ENCODE data around the gene TMEM17.
A peak's percentile ranks its signal among the peaks of the same experiment; 100 is the strongest.

Gene TMEM17

DNA sequence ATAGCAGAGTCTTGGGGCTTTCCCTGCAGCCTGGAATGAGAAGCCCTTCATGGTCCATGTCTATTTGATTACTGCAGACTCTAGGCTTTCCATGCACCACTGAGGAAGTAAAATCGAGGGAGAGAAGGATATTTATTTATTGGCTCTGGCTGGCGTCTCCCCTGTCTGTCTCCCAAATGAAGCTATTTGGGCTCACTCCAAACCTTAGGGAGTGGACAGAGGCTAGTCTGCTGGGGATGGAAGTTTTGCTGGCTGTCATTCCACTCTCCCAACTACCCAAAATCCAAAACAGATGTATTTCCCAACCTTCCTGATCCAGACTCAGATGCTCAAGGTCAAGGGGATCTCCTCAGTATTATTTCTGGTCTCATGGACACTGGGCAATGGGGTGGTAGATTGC, 33.7 kb downstream of the TMEM17 start:
- no peak for DNase-seq (ENCODE audit: low spot score)

GRCh38 chr2:62471816-62472215, 34.2 kb downstream of the TMEM17 start:
- no peak for DNase-seq (ENCODE audit: low spot score)

DNA sequence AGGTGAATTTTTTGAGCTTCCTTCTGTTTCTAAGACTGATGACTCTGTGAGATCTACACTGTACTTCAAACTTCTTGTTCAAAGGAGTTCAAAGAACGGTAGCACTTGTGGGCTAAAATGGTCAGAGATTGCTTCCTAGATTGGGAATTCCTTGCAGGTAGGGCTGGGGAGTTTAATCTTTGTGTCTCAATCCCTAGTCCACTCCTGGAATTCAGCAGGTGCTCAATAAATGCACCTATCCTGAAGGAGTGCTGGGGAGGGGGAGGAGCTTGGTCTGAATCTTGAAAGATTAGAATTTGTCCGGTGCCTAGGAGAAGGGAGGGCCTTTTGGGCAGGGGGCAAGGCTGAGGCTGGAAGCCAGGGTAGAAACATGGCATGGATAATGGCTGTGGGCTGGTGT, 34.6 kb downstream of the TMEM17 start:
- no peak for DNase-seq (ENCODE audit: low spot score)

DNA sequence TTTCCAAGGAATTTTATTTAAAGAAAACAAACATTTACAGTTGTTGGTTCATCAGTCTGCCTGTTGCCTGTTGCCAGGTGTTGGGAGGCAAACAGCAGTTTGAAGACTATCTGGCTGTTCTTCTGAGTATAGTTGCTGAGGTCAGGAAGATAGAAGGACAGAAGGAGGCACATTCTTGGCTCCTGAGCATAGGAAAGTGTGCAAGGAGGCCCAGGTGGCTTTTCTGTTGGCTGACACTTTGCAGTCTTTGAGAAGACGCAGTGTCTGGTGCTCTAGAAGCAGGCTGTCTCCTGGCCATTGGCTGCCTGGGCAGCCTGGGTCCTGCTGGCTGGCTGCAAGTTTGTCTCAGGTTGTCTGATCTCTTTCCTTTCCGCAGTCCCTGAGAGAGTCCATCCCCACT, 36.4 kb downstream of the TMEM17 start:
- no peak for DNase-seq (ENCODE audit: low spot score)

GRCh38 chr2:62469114-62469513, 36.9 kb downstream of the TMEM17 start:
- no peak for DNase-seq (ENCODE audit: low spot score)

DNA sequence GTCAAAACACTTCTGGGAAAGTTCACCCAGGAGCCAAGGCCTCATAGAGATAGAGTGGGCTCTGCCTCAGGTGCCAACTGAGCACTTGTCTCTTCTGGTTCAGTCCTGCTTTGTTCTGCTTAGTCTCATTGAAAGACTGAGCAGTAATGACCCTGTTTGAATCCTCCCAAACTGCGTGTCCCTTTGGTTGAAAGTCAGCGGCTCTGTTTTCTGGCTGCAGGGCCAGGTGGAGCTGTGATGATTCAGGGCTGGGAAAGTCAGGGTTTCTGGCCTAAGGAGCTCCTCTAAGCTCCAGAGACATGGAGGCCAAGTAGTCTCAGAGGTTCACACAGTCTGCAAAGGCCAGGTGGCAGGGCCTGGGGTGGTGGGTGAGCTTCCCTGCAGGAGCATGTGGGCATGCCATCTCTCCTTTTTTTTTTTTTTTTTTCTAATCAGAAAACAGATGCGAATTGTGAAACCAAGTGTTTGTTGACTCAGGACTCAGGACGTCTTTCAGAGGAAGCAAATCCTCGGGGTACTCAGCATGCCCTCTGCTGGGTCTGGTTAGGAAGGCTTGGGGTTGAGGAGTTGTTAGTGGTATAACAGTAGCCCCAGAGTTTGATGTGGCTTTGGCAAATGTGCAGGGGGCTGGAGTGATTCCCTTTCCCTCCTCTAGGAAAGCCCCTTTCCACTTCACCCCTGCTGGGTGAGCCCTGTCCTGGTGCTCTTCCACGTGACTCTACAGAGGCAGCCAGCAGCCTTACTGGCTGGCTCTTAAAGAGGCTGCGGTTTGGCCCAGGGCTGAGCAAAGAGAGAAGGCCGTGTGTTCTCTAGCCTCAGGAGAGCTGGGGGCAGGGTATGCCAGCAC, 38.3 kb downstream of the TMEM17 start:
- no peak for DNase-seq (ENCODE audit: low spot score)

GRCh38 chr2:62467100-62467474, 38.9 kb downstream of the TMEM17 start:
- DNase-seq (ENCODE audit: low spot score), result no peak

- no peak for DNase-seq (ENCODE audit: low spot score)
Observed at GRCh38 chr2:62466503-62466854, 39.5 kb downstream of the TMEM17 start.

DNA sequence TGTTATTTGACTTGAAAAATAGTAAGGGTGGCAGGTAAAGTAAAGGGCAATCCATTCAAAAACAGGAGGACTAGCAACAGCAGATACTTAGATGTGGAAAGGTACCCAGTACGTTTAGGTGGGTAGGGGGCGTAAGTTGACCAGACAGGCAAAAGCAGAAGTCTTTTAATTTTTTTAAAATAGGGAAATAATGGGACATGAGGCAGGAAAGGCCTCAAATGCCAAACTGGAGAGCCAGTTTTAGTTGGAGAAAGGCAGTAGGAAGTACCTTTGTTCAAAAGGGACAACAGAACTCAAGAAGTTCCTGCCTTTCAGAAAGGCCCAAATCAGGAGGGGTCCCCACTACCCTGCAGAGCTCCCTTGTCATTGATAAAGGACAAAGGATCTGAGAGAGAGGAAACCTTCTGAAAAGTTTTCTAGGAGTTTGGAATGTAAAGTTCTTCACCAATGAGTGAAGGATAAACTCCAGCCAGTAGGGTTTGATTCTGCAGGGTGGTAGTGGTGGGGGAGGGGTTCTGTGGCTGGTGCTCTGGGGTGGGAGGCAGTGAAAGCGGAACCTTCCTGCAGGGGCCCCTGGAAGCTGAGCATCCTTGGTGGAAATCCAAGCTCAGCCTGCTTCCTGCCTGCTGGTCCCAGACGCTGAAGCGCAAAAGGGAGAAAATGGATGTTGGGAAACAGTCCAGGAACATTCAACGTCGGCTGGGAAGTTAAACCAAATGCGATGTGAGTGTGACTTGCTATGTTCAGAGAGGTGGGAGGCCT, 40.1 kb downstream of the TMEM17 start:
- no peak for DNase-seq (ENCODE audit: low spot score)

GRCh38 chr2:62465039-62465740, 40.8 kb downstream of the TMEM17 start:
- DNase-seq (ENCODE audit: low spot score), result no peak

DNA sequence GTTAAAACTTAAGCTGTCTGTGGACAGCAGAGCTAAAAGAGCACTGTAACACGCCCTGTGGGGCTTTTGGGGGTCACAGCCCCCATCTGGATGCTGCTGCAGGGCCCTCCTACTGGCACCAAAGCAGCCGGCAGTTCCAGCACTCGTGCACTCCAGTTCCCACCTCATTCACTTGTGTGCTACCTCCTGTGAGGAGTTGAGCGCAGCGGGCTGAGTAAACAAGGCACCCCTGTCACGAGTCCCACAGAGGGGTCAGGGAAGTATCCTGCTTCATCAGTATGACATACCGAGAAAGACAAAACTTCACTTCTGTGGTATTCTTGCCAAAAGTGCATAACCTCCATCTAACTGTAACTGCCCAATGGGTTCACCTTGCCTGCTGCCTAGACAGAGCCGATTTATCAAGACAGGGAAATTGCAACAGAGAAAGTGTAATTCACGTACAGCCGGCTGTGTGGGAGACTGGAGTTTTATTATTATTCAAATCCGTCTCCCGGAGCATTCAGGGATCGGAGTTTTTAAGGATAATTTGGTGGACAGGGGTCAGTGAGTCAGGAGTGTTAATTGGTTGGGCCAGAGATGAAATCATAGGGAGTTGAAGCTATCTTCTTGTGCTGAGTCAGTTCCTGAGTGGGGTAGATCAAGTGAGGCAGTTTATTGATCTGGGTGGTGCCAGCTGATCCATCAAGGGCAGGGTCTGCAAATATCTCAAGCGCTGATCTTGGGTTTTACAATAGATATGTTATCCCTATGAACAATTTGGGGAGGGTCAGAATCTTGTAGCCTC, 41.6 kb downstream of the TMEM17 start:
- DNase-seq (ENCODE audit: low spot score), result no peak

DNA sequence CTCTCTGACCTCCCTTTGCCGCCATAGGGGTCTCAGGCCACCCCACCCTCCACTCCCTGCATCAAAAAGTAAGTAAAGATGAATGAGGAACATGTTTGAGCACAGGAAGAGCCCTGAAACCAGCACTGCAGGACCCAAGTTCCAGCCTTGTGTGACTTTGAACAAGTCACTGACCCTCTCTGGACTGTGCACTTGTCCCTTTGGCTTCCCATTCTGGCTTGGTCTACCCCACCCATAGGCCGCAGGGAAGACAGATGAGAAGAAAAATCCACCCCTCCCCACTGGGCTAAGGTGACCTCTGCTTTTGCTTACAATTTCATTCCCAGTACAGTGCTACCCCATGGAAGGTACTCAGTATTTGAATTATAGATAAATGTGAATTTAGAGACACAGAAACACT, 43.8 kb downstream of the TMEM17 start:
- DNase-seq (ENCODE audit: low spot score), result no peak

DNA sequence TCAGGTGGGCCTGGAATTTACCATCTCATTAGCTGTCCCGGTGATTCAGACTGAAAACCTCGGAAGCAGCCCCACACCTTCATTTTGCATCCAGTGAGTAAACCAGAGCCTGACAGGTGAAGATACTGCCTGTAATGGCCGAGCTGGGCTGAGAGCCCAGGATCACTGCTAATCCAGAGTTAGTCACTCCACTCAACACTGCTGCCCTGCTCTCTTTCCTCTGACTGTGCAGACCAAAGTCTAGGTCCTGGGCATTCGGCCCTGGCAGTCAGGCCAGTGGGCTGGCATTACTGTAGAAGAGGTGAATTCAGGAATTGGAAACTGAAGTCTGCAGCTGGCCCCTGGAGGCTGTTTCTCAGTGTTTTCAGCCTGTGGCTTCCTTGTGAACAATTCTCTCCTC, 44.3 kb downstream of the TMEM17 start:
- DNase-seq (ENCODE audit: low spot score), result no peak

- no peak for DNase-seq (ENCODE audit: low spot score)
Observed at GRCh38 chr2:62461017-62461553, 44.9 kb downstream of the TMEM17 start.

DNA sequence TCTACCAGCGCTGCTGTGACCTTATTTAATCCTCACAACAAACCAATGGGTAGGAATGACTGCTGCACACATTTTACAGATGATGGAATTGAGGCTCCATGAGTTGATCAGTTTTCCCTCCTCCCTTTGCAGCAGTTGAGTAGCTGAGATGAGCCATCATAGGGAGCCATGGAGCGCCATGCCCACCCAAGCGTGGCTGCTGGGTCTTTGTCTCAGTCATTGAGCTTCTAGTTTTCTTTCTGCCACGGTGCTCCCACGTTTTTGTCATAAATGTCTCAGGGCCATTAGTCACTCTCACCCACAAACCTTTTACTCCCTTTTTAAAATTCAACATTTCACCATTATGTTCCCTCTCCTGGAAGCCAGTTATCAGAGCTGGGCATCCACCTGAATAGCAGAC, 45.8 kb downstream of the TMEM17 start:
- no peak for DNase-seq (ENCODE audit: low spot score)

- no peak for DNase-seq (ENCODE audit: low spot score)
Observed at GRCh38 chr2:62459672-62460071, 46.3 kb downstream of the TMEM17 start.

GRCh38 chr2:62459106-62459505, 46.9 kb downstream of the TMEM17 start:
- no peak for DNase-seq (ENCODE audit: low spot score)

DNA sequence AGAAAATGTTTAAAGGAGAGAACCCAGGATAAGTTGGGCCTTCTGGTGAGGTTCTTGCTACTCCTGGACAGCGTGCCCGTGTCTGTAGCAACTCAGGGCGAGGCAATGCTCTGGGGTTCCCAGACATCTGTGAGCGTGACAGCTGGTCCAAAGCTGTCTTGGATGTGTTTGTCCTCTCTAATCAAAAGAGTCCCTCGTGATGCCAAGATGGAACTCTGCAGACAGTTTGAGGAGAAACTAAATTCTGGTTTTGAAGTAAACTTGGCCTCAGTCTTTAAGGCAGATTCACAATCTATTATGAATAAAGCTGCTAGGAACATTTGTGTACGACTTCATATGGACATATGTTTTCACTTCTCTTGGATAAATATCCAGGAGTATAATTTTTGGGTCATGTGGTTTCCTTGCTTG, 47.3 kb downstream of the TMEM17 start:
- no peak for DNase-seq (ENCODE audit: low spot score)

GRCh38 chr2:62458206-62458641, 47.8 kb downstream of the TMEM17 start:
- DNase-seq (ENCODE audit: low spot score), result no peak

- no peak for DNase-seq (ENCODE audit: low spot score)
Observed at GRCh38 chr2:62457556-62457955, 48.4 kb downstream of the TMEM17 start.

GRCh38 chr2:62456721-62457539, 49.1 kb downstream of the TMEM17 start:
- DNase-seq (ENCODE audit: low spot score), result peak; percentile 71

All from SW480 (cell line).